ENCODE measurements around the gene EPHB1. TPM values are rescaled to one million over a fixed set of nuclear protein-coding genes. Genes with fewer than 3 reads are reported as not detected.

Gene EPHB1
- polyA plus RNA-seq, 1 of the 3 experiments (the other 2 are of a cell fraction): 1.2 TPM

GRCh38 chr3:135267487-135267886, 472.4 kb downstream of the EPHB1 start (continued):
- TF ChIP-seq MEF2A (IDR thresholded peaks at IDR 0.05; ENCODE audit: borderline replicate concordance, low read depth): no peak
- TF ChIP-seq EP300 (IDR thresholded peaks at IDR 0.05; ENCODE audit: borderline replicate concordance in 1 of 2, low read depth in 1 of 2, low read length in 1 of 2): no peak
- no peak for TF ChIP-seq CTCF (IDR thresholded peaks at IDR 0.05)
- TF ChIP-seq NFIC (IDR thresholded peaks at IDR 0.05; ENCODE audit: borderline replicate concordance): no peak
- no peak for TF ChIP-seq TCF12 (IDR thresholded peaks at IDR 0.05)

- POLR2A ChIA-PET: no interaction called here
- H3K9me3 ChIP-seq: no peaks in the 10 kb centered on the region
- no peaks in the 10 kb centered on the region for H3K36me3 ChIP-seq (replicated peaks in 1 of 2; ENCODE audit: control insufficient read depth in 1 of 2, insufficient read depth in 2 of 2, low read length in 1 of 2)
- DNase-seq: no peak
- TF ChIP-seq MXI1 (IDR thresholded peaks at IDR 0.05; ENCODE audit: low read depth, low read length) (no peak), MEF2A (IDR thresholded peaks at IDR 0.05; ENCODE audit: borderline replicate concordance, low read depth) (no peak), MAX (IDR thresholded peaks at IDR 0.05; ENCODE audit: low read depth) (no peak), JUND (IDR thresholded peaks at IDR 0.05) (no peak), FOSL2 (IDR thresholded peaks at IDR 0.05; ENCODE audit: borderline replicate concordance, low read depth) (no peak), YY1 (IDR thresholded peaks at IDR 0.05; ENCODE audit: low read depth) (no peak), USF1 (IDR thresholded peaks at IDR 0.05; ENCODE audit: borderline replicate concordance, low read depth) (no peak), RCOR1 (IDR thresholded peaks at IDR 0.05; ENCODE audit: low read length) (no peak)
- H3K27ac ChIP-seq (ENCODE audit: low read depth in 2 of 2, low read length in 1 of 2): no peak overlapping the region
- no peak overlapping the region for H3K4me3 ChIP-seq (ENCODE audit: low read depth in 2 of 2, low read length in 1 of 2)
- no peaks in the 10 kb centered on the region for H3K27me3 ChIP-seq (ENCODE audit: insufficient read depth)
- CTCF ChIA-PET: interaction anchor here (0.7 to 1.0 kb wide), 2 partner anchors 40 to 475 kb away, joined by 3 read pairs; partner anchors contain the start of gene EPHB1
- WGBS (ENCODE audit: low lambda C conversion rate): 3% methylated on average over 2 of the region's 2 CpGs
- no peak overlapping the region for H2AFZ ChIP-seq (ENCODE audit: low read depth)
- H3K79me2 ChIP-seq (ENCODE audit: insufficient read depth): no peaks in the 10 kb centered on the region
- no peak overlapping the region for H3K9ac ChIP-seq
- no peaks in the 10 kb centered on the region for H4K20me1 ChIP-seq (ENCODE audit: insufficient read depth)
- no peaks in the 10 kb centered on the region for H3F3A ChIP-seq (replicated peaks; ENCODE audit: insufficient read depth)
- H3K4me2 ChIP-seq: no peak overlapping the region
- H3K9me2 ChIP-seq: no peaks in the 10 kb centered on the region
- H3K4me1 ChIP-seq (ENCODE audit: control insufficient read depth in 1 of 2, insufficient read depth in 2 of 2, low read depth in 1 of 2, low read length in 1 of 2): peaks cover 0 to 6% of the 10 kb centered on the region in 2 experiments; a peak in 1 of 4 replicates
These were observed 474.0 kb downstream of the EPHB1 start for GRCh38 chr3:135268941-135269532.
